Measurements from ENCODE around the gene ZNHIT2. TPM values are rescaled to one million over a fixed set of nuclear protein-coding genes. Genes with fewer than 3 reads are reported as not detected.

Gene ZNHIT2
- total and polyA plus RNA-seq, 10 of the 15 experiments (the other 5 are each of a cell fraction or from before 2014, with no cell fraction given) = 0.24 to 20.4 (median 15.5) TPM; not detected in 1

DNA sequence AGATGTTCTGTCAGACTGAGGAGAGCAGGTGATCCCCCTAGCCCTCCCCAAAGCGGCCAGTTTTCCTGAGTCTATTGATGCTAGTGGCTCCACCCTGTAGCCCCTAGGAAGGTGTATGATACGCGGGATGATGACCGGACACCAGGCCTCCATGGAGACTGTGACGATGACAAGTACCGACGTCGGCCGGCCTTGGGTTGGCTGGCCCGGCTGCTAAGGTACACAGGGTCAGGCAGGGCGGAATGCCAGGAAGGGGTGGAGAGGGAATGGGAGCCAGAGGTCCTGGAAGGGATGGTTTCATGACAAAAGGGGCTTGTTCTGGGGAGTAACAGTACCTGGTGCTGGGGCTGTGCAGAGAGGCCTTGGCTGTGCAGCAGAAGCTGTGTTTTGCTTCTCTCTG, 30.3 kb downstream of the ZNHIT2 start:
- intact Hi-C loops (cut with micrococcal nuclease; ENCODE audit: unreplicated experiment) = no loop called here
- ChIA-PET RAD21 (ENCODE audit: unreplicated experiment) (no interaction called here), SMC1A (ENCODE audit: uncharacterized antibody, unreplicated experiment) (no interaction called here), POLR2A (no interaction called here), CTCF (no interaction called here)
- H3K9me3 ChIP-seq (replicated peaks; ENCODE audit: control insufficient read depth, insufficient read depth, low read length) = no peaks in the 10 kb centered on the region
- DNase-seq (ENCODE audit: low read depth, low spot score) (no peak), FAIRE-seq (no peak), ATAC-seq (no peak)
- H3K36me3 ChIP-seq (ENCODE audit: control insufficient read depth in 2 of 2, insufficient read depth in 2 of 2, low read length in 1 of 2) = peaks cover 5 to 11% of the 10 kb centered on the region in 2 experiments
- H3K27me3 ChIP-seq (replicated peaks in 1 of 2; ENCODE audit: control insufficient read depth in 2 of 2, insufficient read depth in 2 of 2, low read length in 1 of 2) = no peaks in the 10 kb centered on the region
- H4K20me1 ChIP-seq (ENCODE audit: control insufficient read depth, insufficient read depth) = no peaks in the 10 kb centered on the region
- no peak overlapping the region for H3K4me2 ChIP-seq (ENCODE audit: control insufficient read depth, insufficient read depth)
- BruUV-seq (replicated peaks) = no TSS peak
- peaks cover 26% of the 10 kb centered on the region for H3K79me2 ChIP-seq (ENCODE audit: control insufficient read depth, insufficient read depth, low read length)
- in situ Hi-C loops (cut with MboI) = no loop called here
- no peak overlapping the region for H3K9ac ChIP-seq (ENCODE audit: control insufficient read depth, insufficient read depth, low read length)
- no peak overlapping the region for H3K4me3 ChIP-seq
- peaks cover 7% of the 10 kb centered on the region for H3K4me1 ChIP-seq (ENCODE audit: control insufficient read depth, insufficient read depth, low read length)
- TF ChIP-seq, protein P1, sequence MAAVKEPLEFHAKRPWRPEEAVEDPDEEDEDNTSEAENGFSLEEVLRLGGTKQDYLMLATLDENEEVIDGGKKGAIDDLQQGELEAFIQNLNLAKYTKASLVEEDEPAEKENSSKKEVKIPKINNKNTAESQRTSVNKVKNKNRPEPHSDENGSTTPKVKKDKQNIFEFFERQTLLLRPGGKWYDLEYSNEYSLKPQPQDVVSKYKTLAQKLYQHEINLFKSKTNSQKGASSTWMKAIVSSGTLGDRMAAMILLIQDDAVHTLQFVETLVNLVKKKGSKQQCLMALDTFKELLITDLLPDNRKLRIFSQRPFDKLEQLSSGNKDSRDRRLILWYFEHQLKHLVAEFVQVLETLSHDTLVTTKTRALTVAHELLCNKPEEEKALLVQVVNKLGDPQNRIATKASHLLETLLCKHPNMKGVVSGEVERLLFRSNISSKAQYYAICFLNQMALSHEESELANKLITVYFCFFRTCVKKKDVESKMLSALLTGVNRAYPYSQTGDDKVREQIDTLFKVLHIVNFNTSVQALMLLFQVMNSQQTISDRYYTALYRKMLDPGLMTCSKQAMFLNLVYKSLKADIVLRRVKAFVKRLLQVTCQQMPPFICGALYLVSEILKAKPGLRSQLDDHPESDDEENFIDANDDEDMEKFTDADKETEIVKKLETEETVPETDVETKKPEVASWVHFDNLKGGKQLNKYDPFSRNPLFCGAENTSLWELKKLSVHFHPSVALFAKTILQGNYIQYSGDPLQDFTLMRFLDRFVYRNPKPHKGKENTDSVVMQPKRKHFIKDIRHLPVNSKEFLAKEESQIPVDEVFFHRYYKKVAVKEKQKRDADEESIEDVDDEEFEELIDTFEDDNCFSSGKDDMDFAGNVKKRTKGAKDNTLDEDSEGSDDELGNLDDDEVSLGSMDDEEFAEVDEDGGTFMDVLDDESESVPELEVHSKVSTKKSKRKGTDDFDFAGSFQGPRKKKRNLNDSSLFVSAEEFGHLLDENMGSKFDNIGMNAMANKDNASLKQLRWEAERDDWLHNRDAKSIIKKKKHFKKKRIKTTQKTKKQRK (IDR thresholded peaks at IDR 0.05; ENCODE audit: low read depth, low read length) = no peak
- WGBS (ENCODE audit: insufficient coverage, insufficient replicate concordance, low lambda C conversion rate, missing lambda C conversion rate) = 90% methylated on average over 11 of the region's 11 CpGs
- H2AFZ ChIP-seq (ENCODE audit: control insufficient read depth, low read depth, low read length) = no peak overlapping the region
- no peak overlapping the region for H3K27ac ChIP-seq (ENCODE audit: control insufficient read depth, insufficient read depth)

DNA sequence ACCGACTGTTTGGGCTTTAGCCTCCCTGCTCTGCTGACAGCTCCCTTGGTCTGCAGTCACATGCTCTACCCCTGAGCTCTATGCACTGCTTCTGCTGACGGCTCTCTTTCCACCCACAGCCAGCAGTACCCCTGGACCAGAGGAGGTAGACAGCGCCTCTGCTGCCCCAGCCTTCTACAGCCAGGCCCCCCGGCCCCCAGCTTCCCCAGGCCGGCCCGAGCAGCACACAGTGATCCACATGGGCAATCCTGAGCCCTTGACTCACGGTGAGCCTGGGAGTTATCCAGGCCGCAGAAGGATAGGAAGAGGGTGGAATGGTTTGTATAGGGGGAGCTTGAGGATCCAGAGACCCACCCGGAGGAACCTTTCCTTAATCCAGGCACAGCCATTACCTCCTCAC, 30.7 kb downstream of the ZNHIT2 start:
- BruUV-seq (replicated peaks) = no TSS peak
- no peak overlapping the region for H3K4me2 ChIP-seq (ENCODE audit: control insufficient read depth, insufficient read depth)
- in situ Hi-C loops (cut with MboI) = no loop called here
- no peak overlapping the region for H3K27ac ChIP-seq (ENCODE audit: control insufficient read depth, insufficient read depth)
- CTCF ChIA-PET = no interaction called here
- RAD21 ChIA-PET (ENCODE audit: unreplicated experiment) = no interaction called here
- H3K79me2 ChIP-seq (ENCODE audit: control insufficient read depth, insufficient read depth, low read length) = peaks cover 30% of the 10 kb centered on the region
- SMC1A ChIA-PET (ENCODE audit: uncharacterized antibody, unreplicated experiment) = no interaction called here
- peaks cover 11% of the 10 kb centered on the region for H3K4me1 ChIP-seq (ENCODE audit: control insufficient read depth, insufficient read depth, low read length)
- no peaks in the 10 kb centered on the region for H4K20me1 ChIP-seq (ENCODE audit: control insufficient read depth, insufficient read depth)
- H3K36me3 ChIP-seq (ENCODE audit: control insufficient read depth in 2 of 2, insufficient read depth in 2 of 2, low read length in 1 of 2) = peaks cover 5 to 11% of the 10 kb centered on the region in 2 experiments
- 82% methylated on average over 9 of the region's 9 CpGs for WGBS (ENCODE audit: insufficient coverage, insufficient replicate concordance, low lambda C conversion rate, missing lambda C conversion rate)
- FAIRE-seq = no peak
- no peaks in the 10 kb centered on the region for H3K27me3 ChIP-seq (replicated peaks in 1 of 2; ENCODE audit: control insufficient read depth in 2 of 2, insufficient read depth in 2 of 2, low read length in 1 of 2)
- H3K9me3 ChIP-seq (replicated peaks; ENCODE audit: control insufficient read depth, insufficient read depth, low read length) = no peaks in the 10 kb centered on the region
- H2AFZ ChIP-seq (ENCODE audit: control insufficient read depth, low read depth, low read length) = no peak overlapping the region
- POLR2A ChIA-PET = no interaction called here
- no peak for ATAC-seq
- no peak overlapping the region for H3K4me3 ChIP-seq
- no peak overlapping the region for H3K9ac ChIP-seq (ENCODE audit: control insufficient read depth, insufficient read depth, low read length)
- no peak for DNase-seq (ENCODE audit: low read depth, low spot score)
- intact Hi-C loops (cut with micrococcal nuclease; ENCODE audit: unreplicated experiment) = no loop called here
- TF ChIP-seq MXI1 (IDR thresholded peaks at IDR 0.05; ENCODE audit: low read depth, low read length) = no peak
- TF ChIP-seq LARP7 (IDR thresholded peaks at IDR 0.05) = no peak
- TF ChIP-seq TBL1XR1 (IDR thresholded peaks at IDR 0.05; ENCODE audit: low read depth, low read length) = no peak
- no peak for TF ChIP-seq EP300 (IDR thresholded peaks at IDR 0.05; ENCODE audit: borderline replicate concordance in 1 of 2, control insufficient read depth in 1 of 2, low read depth in 2 of 2, low read length in 2 of 2)
- TF ChIP-seq YY1 (IDR thresholded peaks at IDR 0.05; ENCODE audit: low read depth, low read length) = no peak
- TF ChIP-seq ZNF622 (IDR thresholded peaks at IDR 0.05) = no peak
- TF ChIP-seq, protein P2, sequence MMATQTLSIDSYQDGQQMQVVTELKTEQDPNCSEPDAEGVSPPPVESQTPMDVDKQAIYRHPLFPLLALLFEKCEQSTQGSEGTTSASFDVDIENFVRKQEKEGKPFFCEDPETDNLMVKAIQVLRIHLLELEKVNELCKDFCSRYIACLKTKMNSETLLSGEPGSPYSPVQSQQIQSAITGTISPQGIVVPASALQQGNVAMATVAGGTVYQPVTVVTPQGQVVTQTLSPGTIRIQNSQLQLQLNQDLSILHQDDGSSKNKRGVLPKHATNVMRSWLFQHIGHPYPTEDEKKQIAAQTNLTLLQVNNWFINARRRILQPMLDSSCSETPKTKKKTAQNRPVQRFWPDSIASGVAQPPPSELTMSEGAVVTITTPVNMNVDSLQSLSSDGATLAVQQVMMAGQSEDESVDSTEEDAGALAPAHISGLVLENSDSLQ (IDR thresholded peaks at IDR 0.05) = no peak
- TF ChIP-seq, protein P3, sequence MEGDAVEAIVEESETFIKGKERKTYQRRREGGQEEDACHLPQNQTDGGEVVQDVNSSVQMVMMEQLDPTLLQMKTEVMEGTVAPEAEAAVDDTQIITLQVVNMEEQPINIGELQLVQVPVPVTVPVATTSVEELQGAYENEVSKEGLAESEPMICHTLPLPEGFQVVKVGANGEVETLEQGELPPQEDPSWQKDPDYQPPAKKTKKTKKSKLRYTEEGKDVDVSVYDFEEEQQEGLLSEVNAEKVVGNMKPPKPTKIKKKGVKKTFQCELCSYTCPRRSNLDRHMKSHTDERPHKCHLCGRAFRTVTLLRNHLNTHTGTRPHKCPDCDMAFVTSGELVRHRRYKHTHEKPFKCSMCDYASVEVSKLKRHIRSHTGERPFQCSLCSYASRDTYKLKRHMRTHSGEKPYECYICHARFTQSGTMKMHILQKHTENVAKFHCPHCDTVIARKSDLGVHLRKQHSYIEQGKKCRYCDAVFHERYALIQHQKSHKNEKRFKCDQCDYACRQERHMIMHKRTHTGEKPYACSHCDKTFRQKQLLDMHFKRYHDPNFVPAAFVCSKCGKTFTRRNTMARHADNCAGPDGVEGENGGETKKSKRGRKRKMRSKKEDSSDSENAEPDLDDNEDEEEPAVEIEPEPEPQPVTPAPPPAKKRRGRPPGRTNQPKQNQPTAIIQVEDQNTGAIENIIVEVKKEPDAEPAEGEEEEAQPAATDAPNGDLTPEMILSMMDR (IDR thresholded peaks at IDR 0.05 in 2 of 3, conservative IDR thresholded peaks at IDR 0.05 in 1 of 3; ENCODE audit: control insufficient read depth in 2 of 3, extremely low read depth in 1 of 3, insufficient read depth in 1 of 3, low read depth in 3 of 3, low read length in 3 of 3) = no peak
- no peak for TF ChIP-seq RAD21 (IDR thresholded peaks at IDR 0.05; ENCODE audit: insufficient read depth, low read depth, low read length)
- TF ChIP-seq NR2F1 (conservative IDR thresholded peaks at IDR 0.05) = no peak
- no peak for TF ChIP-seq SREBF2 (IDR thresholded peaks at IDR 0.05; ENCODE audit: low read length)

All from GM12878 (cell line).